GM19025 (cell line): Measurements from ENCODE around the gene ADH7.
"Not testable (repeated sequence)": the region's sequence is repeated elsewhere in the genome, so short reads cannot be mapped to it uniquely, and the experiment has no call there.

Experiments used
- ATAC-seq: cut with Tn5 transposase; IDR thresholded peaks from one replicate; pipeline ENCODE4 v1.9.1; 2021; ENCODE audit warnings: mild to moderate bottlenecking, low read depth, moderate library complexity; ENCODE audit not compliant: unreplicated experiment

The ADH7 gene

DNA sequence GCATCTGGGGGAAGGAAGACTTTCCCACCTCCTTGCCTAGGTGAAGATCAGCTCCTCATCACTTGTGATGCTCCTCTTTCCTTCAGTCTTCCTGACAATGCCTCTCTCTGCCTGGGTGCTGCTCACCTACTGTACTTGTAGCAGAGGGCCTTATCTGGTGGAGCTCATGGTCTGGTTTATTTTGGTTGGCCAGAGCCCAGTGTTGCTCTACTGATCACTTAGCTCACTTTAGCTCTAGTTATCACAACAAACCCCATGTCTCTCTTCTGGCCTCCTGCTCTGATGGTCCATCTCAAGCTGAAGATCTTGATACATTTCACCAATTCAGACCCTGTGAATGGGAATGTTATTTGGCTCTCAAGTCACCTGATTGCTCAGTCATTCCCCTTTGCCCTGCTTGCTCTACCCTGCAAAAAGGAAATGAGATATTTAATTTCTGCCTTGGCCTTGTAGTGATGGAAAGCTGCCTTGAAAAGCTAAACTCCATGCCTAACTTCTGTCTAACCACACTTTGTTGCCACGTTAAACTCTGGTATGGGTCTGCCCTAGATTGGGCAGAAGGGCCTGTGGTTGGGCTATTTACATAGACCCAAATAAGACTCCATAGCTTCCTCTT lies 52.3 kb downstream of the ADH7 start:
- ATAC-seq, result no peak

DNA sequence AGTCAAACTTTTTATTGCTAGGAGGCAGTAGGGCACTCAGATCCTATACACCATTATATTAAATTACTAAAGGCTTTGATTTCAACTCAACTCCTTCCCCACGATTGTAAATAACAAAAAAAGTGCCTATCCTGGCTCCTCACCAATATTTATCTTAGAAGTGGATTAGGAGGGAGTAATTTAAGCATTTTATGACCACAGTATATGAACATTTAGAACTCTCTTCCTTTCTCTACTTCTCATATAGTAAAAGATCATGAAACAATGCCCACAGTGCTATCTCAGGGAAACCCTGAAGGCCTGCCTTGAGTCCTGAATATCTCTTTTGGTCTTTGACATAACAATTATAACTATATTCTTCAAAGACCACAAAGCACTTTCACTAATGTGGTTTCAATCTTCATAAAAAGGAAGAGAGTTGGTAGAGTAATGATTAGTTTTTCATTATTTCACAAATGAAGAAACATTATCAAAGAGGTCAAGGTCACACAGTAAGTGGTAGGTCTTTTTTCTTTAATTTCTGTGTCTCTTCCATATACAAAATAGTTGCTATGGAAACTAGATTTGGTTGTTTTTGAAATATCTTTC lies 53.5 kb downstream of the ADH7 start:
- ATAC-seq, result no peak

DNA sequence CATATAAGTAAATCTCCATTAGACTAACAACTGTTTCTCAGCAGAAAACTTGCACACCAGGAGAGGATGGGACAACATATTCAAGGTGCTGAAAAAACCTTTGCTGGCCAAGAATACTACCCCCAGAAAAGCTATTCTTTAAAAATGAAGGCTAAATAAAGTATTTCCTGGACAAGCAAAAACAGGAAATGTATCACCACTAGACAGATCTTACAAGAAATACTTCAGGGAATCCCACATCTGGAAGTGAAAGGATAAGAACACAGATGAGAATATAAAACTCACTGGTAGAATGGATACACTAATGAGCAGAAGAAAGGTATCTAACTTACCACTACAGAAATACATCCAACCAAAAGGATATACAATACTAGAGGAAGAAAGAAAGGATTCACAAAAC lies 55.6 kb downstream of the ADH7 start:
- ATAC-seq, result no peak

DNA sequence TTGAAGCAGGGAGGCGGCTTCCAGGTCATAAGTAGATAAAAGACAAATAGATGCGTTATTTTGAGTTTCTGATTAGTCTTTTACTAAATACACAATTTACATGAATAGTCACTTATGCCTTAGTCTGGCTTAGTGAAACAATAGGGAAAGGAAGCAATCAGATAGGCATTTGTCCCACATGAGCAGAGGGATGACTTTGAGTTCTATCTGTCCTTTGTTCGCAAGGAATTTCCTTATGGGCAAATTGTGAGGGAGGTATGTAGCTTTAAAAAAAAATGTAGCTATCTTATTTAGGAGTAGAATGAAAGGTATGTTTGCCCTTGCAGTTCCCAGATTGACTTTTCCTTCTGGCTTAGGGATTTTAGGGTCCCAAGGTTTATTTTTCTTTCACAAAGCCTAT lies 56.3 kb downstream of the ADH7 start:
- ATAC-seq, result no peak

DNA sequence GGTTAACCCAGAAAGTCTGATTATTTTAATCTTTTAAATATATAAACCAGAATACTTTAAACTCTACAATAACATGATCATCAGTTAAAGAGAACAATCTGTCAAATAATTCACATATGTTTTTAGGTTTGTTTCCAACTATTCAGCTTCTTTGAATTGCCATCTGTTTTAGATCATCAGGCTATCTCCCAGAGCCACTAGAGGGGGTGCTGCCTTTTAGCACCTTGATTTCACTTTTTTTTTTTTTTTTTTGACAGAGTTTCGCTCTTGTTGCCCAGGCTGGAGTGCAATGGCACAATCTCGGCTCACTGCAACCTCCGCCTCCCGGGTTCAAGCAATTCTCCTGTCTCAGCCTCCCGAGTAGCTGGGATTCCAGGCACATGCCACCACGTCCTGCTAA lies 57.8 kb downstream of the ADH7 start:
- ATAC-seq, result not testable (repeated sequence)

DNA sequence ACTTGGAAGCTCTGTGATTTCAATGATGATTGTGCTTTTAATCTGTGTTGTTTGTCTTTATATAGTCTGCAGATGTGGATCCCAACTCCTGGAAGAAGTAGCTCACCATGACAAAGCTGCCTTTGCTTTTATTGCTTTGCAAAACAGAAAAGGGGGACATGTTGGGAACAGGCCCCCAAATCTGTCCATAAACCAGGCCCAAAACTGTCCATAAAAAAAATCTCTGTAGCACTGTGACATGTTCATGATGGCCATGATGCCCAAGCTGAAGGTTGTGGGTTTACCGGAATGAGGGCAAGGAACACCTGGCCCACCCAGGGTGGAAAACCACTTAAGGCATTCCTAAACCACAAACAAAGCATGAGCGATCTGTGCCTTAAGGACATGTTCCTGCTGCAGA lies 62.7 kb downstream of the ADH7 start:
- not testable (repeated sequence) for ATAC-seq

DNA sequence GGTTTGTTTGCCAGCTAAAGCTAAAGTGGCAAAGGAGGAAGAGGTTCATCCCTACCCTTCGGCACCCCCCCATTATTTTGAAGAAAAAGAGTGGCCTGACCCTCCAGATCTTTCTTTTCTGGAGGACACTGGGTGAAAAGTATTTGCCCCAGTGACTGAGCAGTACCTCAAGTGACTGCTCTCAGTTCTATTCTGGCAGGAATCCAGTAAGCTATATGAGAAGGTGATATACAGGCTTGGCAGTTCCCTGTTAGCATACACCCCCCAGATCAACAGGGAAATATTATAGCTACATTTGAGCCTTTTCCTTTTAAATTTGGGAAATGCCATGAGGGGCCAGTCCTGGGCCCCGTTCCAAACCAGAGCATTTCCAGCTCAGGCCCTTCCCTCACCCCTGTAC lies 67.3 kb downstream of the ADH7 start:
- ATAC-seq, result not testable (repeated sequence)

DNA sequence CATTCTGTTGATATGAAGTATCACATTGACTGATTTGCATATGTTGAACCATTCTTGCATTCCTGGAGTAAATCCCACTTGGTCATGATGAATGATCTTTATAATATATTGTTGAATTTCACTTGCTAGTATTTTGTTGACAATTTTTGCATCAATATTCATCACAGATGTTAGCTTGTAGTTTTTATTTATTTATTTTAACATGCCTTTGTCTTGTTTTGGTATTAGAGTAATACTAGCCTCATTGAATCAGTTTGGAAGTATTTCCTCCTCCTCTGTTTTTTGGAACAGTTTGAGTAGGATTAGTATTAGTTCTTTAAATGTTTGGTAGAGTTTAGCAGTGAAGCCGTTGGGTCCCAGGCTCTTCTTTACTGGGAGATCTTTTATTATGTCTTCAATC lies 68.7 kb downstream of the ADH7 start:
- ATAC-seq, result no peak

DNA sequence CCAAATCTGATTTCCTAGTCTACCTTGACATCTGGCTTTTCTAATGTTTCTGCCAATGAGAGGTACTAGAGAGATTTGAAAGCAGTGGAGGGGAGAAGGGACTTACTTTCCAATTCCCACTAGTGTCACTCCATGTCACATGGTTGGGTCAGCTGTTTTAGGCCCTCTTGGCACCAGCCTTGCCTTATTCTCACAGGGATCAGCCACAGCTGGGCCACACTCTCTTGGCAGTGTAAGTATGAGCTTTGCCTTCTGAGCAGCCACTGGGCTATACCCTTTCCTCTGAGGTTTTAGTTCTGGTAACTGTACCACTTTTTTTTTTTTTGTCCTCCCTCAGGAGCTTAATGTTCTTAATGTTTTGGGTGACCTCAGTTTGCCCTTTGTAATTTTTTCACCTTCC lies 72.4 kb downstream of the ADH7 start:
- no peak for ATAC-seq
